GM12878 (cell line): ENCODE data around the gene PLPP7. TPM values are rescaled to one million over a fixed set of nuclear protein-coding genes. Genes with fewer than 3 reads are reported as not detected.

Source experiments
- ATAC-seq: fragments of 200-7000 bp; cut with Tn5 transposase; 3 replicates; pipeline ENCODE4 v1.9.1; 2020; ENCODE audit warnings: mild to moderate bottlenecking, moderate library complexity
- BruUV-seq: library from RNA; stranded (reverse); fragments of 400-500 nt; replicated peaks from 2 replicates; lab custom pipeline; 2021; lab: Mats Ljungman, UMichigan
- CTCF ChIA-PET: fragments of 300-600 bp; sonication (Branson Sonifier 250); formaldehyde crosslinking; extraction: SDS; loops from one replicate; lab custom pipeline; 2021; ENCODE audit warnings: inconsistent platforms; lab: Yijun Ruan, JAX
- POLR2A ChIA-PET: fragments of 350-600 bp; formaldehyde crosslinking; extraction: SDS; loops from one replicate; lab custom pipeline; 2021; ENCODE audit warnings: inconsistent platforms; lab: Charles Lee
- RAD21 ChIA-PET: fragments of 300-600 bp; sonication (Branson Sonifier 250); formaldehyde crosslinking; loops from one replicate; lab custom pipeline; 2023; ENCODE audit warnings: antibody characterized with exemption; ENCODE audit not compliant: unreplicated experiment; lab: Charles Lee
- SMC1A ChIA-PET: fragments of 300-600 bp; sonication (Branson Sonifier 250); formaldehyde crosslinking; loops from one replicate; lab custom pipeline; 2023; ENCODE audit not compliant: unreplicated experiment, uncharacterized antibody; lab: Charles Lee
- DNase-seq: peaks from one replicate; pipeline ENCODE4 v3.0.0-alpha.2; 2011; ENCODE audit warnings: low read depth, low spot score
- FAIRE-seq: peaks from 3 replicates; lab custom pipeline; 2011; peaks lifted over from hg19 to GRCh38; lab: Jason Lieb, UNC
- H2AFZ ChIP-seq: 2 replicates; pipeline ENCODE4 v1.6.0; 2011; ENCODE audit warnings: low read depth, low read length, control low read depth; ENCODE audit not compliant: control insufficient read depth
- H3K27ac ChIP-seq: 2 replicates; pipeline ENCODE4 v1.5.1; 2011; ENCODE audit warnings: control low read depth; ENCODE audit not compliant: control insufficient read depth, insufficient read depth
- H3K27me3 ChIP-seq, 2 experiments: replicated peaks in 1 of 2; 2 replicates each; pipeline versions ENCODE4 v1.6.0 to v1.6.1; 2011; ENCODE audit warnings: low read length in 1 of 2; ENCODE audit not compliant: control insufficient read depth in 2 of 2, insufficient read depth in 2 of 2
- H3K36me3 ChIP-seq, 2 experiments: 2 replicates each; pipeline ENCODE4 v1.5.1; 2011; ENCODE audit warnings: low read length in 1 of 2; ENCODE audit not compliant: control insufficient read depth in 2 of 2, insufficient read depth in 2 of 2
- H3K4me1 ChIP-seq: 2 replicates; pipeline ENCODE4 v1.6.1; 2011; ENCODE audit warnings: mild to moderate bottlenecking, low read length, moderate library complexity, mixed read lengths; ENCODE audit not compliant: control insufficient read depth, insufficient read depth
- H3K4me2 ChIP-seq: 2 replicates; pipeline ENCODE4 v1.6.0; 2011; ENCODE audit warnings: control low read depth; ENCODE audit not compliant: control insufficient read depth, insufficient read depth
- H3K4me3 ChIP-seq: fragments of 200-600 bp; sonication (generic); 2 replicates; pipeline ENCODE4 v1.5.1; 2016
- H3K79me2 ChIP-seq: 2 replicates; pipeline ENCODE4 v1.6.0; 2011; ENCODE audit warnings: low read length; ENCODE audit not compliant: control insufficient read depth, insufficient read depth
- H3K9ac ChIP-seq: 2 replicates; pipeline ENCODE4 v1.8.0; 2011; ENCODE audit warnings: low read length, control low read depth, mixed read lengths; ENCODE audit not compliant: control insufficient read depth, insufficient read depth
- H3K9me3 ChIP-seq: replicated peaks from 3 replicates; pipeline ENCODE4 v1.5.1; 2011; ENCODE audit warnings: mild to moderate bottlenecking, low read length; ENCODE audit not compliant: control insufficient read depth, insufficient read depth
- H4K20me1 ChIP-seq: 2 replicates; pipeline ENCODE4 v1.6.0; 2011; ENCODE audit not compliant: control insufficient read depth, insufficient read depth
- CHD2 ChIP-seq: IDR thresholded peaks from 2 replicates; pipeline ENCODE4 v1.6.1; 2011; ENCODE audit warnings: low read depth, low read length, improper control_type of control experiment, borderline replicate concordance
- EGR1 ChIP-seq, 2 experiments: IDR thresholded peaks; 1 replicate in 1 of 2; 2 replicates in 1 of 2; pipeline ENCODE4 v1.6.1; 2011 to 2012; ENCODE audit warnings: low read depth in 2 of 2, low read length in 2 of 2, borderline replicate concordance in 1 of 2, mild to moderate bottlenecking in 1 of 2, moderate library complexity in 1 of 2
- GATAD2B ChIP-seq: fragments of 450-650 bp; conservative IDR thresholded peaks from 2 replicates; pipeline ENCODE4 v1.6.1; 2017; ENCODE audit warnings: low read depth, mild to moderate bottlenecking, moderate library complexity
- HDAC2 ChIP-seq: fragments of 200-600 bp; sonication (generic); IDR thresholded peaks from 2 replicates; pipeline ENCODE4 v1.6.1; 2017
- HDGF ChIP-seq: fragments of 450-650 bp; IDR thresholded peaks from 2 replicates; pipeline ENCODE4 v1.6.1; 2016; ENCODE audit warnings: antibody characterized with exemption
- IKZF1 ChIP-seq: fragments of 450-650 bp; conservative IDR thresholded peaks from 2 replicates; pipeline ENCODE4 v1.6.1; 2017; ENCODE audit warnings: antibody characterized with exemption, mild to moderate bottlenecking
- IRF4 ChIP-seq: IDR thresholded peaks from 2 replicates; pipeline ENCODE4 v1.6.1; 2011; ENCODE audit warnings: low read depth, low read length
- LARP7 ChIP-seq: fragments of 450-650 bp; IDR thresholded peaks from 2 replicates; pipeline ENCODE4 v1.6.1; 2017; ENCODE audit warnings: mild to moderate bottlenecking
- NFXL1 ChIP-seq: fragments of 450-650 bp; IDR thresholded peaks from 2 replicates; pipeline ENCODE4 v1.6.1; 2017; ENCODE audit warnings: antibody characterized with exemption, mild to moderate bottlenecking, borderline replicate concordance
- POLR2A ChIP-seq: IDR thresholded peaks from 2 replicates; pipeline ENCODE4 v1.6.1; 2011; ENCODE audit warnings: low read depth, mild to moderate bottlenecking, low read length
- SMARCA5 ChIP-seq: fragments of 450-650 bp; IDR thresholded peaks from 2 replicates; pipeline ENCODE4 v1.6.1; 2017; ENCODE audit warnings: mild to moderate bottlenecking
- STAT3 ChIP-seq: IDR thresholded peaks from 2 replicates; pipeline ENCODE4 v1.6.1; 2011; ENCODE audit warnings: low read depth, low read length, improper control_type of control experiment
- YBX1 ChIP-seq: fragments of 450-650 bp; IDR thresholded peaks from 2 replicates; pipeline ENCODE4 v1.6.1; 2016; ENCODE audit warnings: antibody characterized with exemption
- WGBS: methylation state at CpG from one replicate; pipeline ENCODE4 v1.1.6; 2016; ENCODE audit warnings: low lambda C conversion rate; ENCODE audit not compliant: insufficient replicate concordance, insufficient coverage; ENCODE audit errors: missing lambda C conversion rate; 5-methylcytosine and 5-hydroxymethylcytosine counted together
- in situ Hi-C: fragments of 300-500 bp; cut with MboI; formaldehyde crosslinking; loops from 9 replicates; pipeline ENCODE4 v1.14.3; 2018; ENCODE audit warnings: mixed read lengths
- intact Hi-C: fragments of 100-400 bp; cut with micrococcal nuclease; formaldehyde crosslinking; loops from one replicate; pipeline ENCODE4 v1.14.2; 2022; ENCODE audit not compliant: unreplicated experiment
- polyA plus RNA-seq, 11 experiments: library from polyadenylated mRNA; depleted of rRNA in 4 of 11; unstranded in 6 of 11; stranded (reverse) in 5 of 11; fragments of >200 nt; fragmentation: Nextera tagmentation in 4 of 11; fragmentation: Illumina TruSeq in 1 of 11; extraction: Ambion mirVana in 4 of 11; extraction: Trizol in 1 of 11; gene quantifications; 1 replicate in 1 of 11; 2 replicates in 10 of 11; pipeline versions ENCODE4 v1.2.1 to v1.2.3, GENCODE V29; 2011 to 2016; ENCODE audit warnings: inconsistent platforms in 2 of 11, missing spikeins in 2 of 11, low read depth in 1 of 11
- total RNA-seq, 4 experiments: library from RNA; depleted of rRNA in 3 of 4; stranded (reverse); fragments of >200 nt in 3 of 4; fragmentation: Illumina TruSeq in 1 of 4; extraction: Trizol in 1 of 4; gene quantifications; 2 replicates each; pipeline versions ENCODE4 v1.2.1 to v1.2.3, GENCODE V29; 2013 to 2021
- TF ChIP-seq, protein P1 (sequence below): fragments of 150-350 bp; IDR thresholded peaks from 2 replicates; pipeline ENCODE4 v1.6.1; 2016; ENCODE audit warnings: low read depth, low read length
- TF ChIP-seq, protein P2 (sequence below), 3 experiments: IDR thresholded peaks in 2 of 3; conservative IDR thresholded peaks in 1 of 3; 2 replicates each; pipeline ENCODE4 v1.5.1; 2011; ENCODE audit warnings: low read depth in 3 of 3, low read length in 3 of 3, mild to moderate bottlenecking in 3 of 3, control low read depth in 2 of 3, moderate library complexity in 2 of 3, inconsistent platforms in 1 of 3, mixed read lengths in 1 of 3; ENCODE audit not compliant: control insufficient read depth in 2 of 3, insufficient read depth in 1 of 3; ENCODE audit errors: extremely low read depth in 1 of 3

The PLPP7 gene
- total and polyA plus RNA-seq, 10 of the 15 experiments (the other 5 are each of a cell fraction or from before 2014, with no cell fraction given): 0.05 to 1.0 (median 0.40) TPM; not detected in 3

DNA sequence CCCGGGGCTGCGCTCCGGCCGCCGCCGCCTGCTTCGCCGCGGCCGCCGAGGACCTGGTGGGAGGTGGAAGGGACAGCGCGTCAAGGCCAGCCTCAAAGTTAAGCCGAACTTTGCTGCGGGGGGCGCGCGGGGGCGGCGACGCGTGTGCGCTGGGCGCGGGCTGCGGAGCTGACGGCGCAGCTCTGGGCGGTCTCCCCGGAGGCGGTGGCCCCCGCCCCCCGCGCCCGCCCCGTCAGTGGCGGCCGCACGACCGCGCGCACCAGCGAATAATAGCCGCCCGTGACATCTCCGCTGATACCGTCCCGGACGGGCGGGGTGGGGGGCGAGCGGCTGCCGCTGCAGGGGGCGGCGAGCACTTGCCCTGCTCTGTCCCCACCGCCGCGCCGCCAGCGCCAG is 12.6 kb upstream of the PLPP7 start (continued):
- TF ChIP-seq NFXL1 (no peak), STAT3 (no peak), HDAC2 (no peak), GATAD2B (no peak), HDGF (no peak), EGR1 (IDR thresholded peaks at IDR 0.05; ENCODE audit: borderline replicate concordance in 1 of 2, low read depth in 2 of 2, low read length in 2 of 2) (peak in 1 of 2 experiments; percentile 76; a peak in 2 of 3 replicates), YBX1 (no peak), IKZF1 (peak; percentile 85)

DNA sequence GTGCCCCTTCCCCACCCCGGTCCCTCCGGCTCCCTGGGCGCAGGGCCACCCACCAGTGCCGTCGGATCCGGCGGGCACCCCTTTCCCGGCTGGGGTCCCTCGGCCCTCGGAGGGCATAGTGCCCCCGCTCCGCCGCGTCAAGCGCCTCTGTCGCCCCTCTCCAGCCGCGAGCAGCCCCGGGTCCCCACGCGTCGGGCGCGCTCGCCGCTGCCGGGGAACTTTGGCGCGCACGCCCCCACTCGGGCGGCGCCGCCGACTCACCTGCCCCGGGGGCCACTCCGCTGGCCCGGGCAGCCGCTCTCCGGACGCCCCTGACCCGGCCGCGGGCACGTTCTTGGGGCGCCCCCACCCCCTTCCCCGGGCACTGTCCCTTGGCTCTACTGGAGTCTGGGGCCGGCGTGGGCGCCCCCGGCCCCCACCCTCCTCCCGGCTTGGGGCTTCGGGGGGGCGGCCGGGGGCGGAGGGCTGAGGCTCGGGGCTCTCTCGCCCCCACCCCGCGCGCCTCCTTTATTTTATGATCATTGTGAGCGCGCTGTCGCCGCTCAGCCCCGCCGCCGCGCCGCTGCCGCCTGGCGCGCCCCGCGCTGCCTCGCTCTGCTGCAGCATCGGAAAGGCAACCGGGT is 12.1 kb upstream of the PLPP7 start:
- in situ Hi-C loops: no loop called here
- ChIA-PET RAD21 (interaction anchor here (1.2 to 11.6 kb wide), 4 partner anchors 22 to 98 kb away, joined by 4 to 181 read pairs (median 20); no protein-coding TSS in a partner anchor), CTCF (interaction anchor here (2.4 to 9.8 kb wide), 4 partner anchors 22 to 98 kb away, joined by 10 to 151 read pairs (median 36); no protein-coding TSS in a partner anchor), SMC1A (interaction anchor here (1.1 to 1.3 kb wide), 3 partner anchors 39 to 97 kb away, joined by 3 read pairs; no protein-coding TSS in a partner anchor), POLR2A (interaction anchor here (0.6 to 1.4 kb wide), 3 partner anchors 9 to 23 kb away, joined by 3 to 6 read pairs (median 4); no protein-coding TSS in a partner anchor)
- DNase-seq (no peak), ATAC-seq (no peak), FAIRE-seq (no peak)
- peak overlapping the region; percentile 99 for H3K4me3 ChIP-seq
- 1% methylated on average over 38 of the region's 78 CpGs for WGBS
- peaks cover 11% of the 10 kb centered on the region for H3K4me1 ChIP-seq
- peaks cover 48% of the 10 kb centered on the region for H3K79me2 ChIP-seq
- no peaks in the 10 kb centered on the region for H3K9me3 ChIP-seq
- no TSS peak for BruUV-seq
- H2AFZ ChIP-seq: no peak overlapping the region
- H3K4me2 ChIP-seq: peak overlapping the region; percentile 77; the same call in 1 of the 2 replicates
- H3K27ac ChIP-seq: no peak overlapping the region
- intact Hi-C loops: no loop called here
- peak overlapping the region; percentile 97 for H3K9ac ChIP-seq
- no peaks in the 10 kb centered on the region for H3K36me3 ChIP-seq
- no peaks in the 10 kb centered on the region for H4K20me1 ChIP-seq
- H3K27me3 ChIP-seq: peaks cover 5 to 6% of the 10 kb centered on the region in 2 experiments; a peak in 3 of 4 replicates
- 0 out of 2 replicates have a peak, but pooled peaks have one; percentile 11 for TF ChIP-seq SMARCA5
- no peak for TF ChIP-seq CHD2
- TF ChIP-seq LARP7: no peak
- no peak for TF ChIP-seq NFXL1
- TF ChIP-seq, protein P1, sequence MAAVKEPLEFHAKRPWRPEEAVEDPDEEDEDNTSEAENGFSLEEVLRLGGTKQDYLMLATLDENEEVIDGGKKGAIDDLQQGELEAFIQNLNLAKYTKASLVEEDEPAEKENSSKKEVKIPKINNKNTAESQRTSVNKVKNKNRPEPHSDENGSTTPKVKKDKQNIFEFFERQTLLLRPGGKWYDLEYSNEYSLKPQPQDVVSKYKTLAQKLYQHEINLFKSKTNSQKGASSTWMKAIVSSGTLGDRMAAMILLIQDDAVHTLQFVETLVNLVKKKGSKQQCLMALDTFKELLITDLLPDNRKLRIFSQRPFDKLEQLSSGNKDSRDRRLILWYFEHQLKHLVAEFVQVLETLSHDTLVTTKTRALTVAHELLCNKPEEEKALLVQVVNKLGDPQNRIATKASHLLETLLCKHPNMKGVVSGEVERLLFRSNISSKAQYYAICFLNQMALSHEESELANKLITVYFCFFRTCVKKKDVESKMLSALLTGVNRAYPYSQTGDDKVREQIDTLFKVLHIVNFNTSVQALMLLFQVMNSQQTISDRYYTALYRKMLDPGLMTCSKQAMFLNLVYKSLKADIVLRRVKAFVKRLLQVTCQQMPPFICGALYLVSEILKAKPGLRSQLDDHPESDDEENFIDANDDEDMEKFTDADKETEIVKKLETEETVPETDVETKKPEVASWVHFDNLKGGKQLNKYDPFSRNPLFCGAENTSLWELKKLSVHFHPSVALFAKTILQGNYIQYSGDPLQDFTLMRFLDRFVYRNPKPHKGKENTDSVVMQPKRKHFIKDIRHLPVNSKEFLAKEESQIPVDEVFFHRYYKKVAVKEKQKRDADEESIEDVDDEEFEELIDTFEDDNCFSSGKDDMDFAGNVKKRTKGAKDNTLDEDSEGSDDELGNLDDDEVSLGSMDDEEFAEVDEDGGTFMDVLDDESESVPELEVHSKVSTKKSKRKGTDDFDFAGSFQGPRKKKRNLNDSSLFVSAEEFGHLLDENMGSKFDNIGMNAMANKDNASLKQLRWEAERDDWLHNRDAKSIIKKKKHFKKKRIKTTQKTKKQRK: no peak
- TF ChIP-seq POLR2A: peak; percentile 43
- no peak for TF ChIP-seq IRF4
- 0 out of 2 replicates have a peak, but pooled peaks have one; percentile 19 for TF ChIP-seq IKZF1
- TF ChIP-seq, protein P2, sequence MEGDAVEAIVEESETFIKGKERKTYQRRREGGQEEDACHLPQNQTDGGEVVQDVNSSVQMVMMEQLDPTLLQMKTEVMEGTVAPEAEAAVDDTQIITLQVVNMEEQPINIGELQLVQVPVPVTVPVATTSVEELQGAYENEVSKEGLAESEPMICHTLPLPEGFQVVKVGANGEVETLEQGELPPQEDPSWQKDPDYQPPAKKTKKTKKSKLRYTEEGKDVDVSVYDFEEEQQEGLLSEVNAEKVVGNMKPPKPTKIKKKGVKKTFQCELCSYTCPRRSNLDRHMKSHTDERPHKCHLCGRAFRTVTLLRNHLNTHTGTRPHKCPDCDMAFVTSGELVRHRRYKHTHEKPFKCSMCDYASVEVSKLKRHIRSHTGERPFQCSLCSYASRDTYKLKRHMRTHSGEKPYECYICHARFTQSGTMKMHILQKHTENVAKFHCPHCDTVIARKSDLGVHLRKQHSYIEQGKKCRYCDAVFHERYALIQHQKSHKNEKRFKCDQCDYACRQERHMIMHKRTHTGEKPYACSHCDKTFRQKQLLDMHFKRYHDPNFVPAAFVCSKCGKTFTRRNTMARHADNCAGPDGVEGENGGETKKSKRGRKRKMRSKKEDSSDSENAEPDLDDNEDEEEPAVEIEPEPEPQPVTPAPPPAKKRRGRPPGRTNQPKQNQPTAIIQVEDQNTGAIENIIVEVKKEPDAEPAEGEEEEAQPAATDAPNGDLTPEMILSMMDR (IDR thresholded peaks at IDR 0.05 in 2 of 3, conservative IDR thresholded peaks at IDR 0.05 in 1 of 3; ENCODE audit: control insufficient read depth in 2 of 3, extremely low read depth in 1 of 3, insufficient read depth in 1 of 3, low read depth in 3 of 3, low read length in 3 of 3): peak in 1 of 3 experiments; percentile 30; a peak in 1 of 6 replicates
